ENCODE data around the gene PTRH2.
"Not testable (repeated sequence)": the region's sequence is repeated elsewhere in the genome, so short reads cannot be mapped to it uniquely, and the experiment has no call there.

PTRH2 gene

DNA sequence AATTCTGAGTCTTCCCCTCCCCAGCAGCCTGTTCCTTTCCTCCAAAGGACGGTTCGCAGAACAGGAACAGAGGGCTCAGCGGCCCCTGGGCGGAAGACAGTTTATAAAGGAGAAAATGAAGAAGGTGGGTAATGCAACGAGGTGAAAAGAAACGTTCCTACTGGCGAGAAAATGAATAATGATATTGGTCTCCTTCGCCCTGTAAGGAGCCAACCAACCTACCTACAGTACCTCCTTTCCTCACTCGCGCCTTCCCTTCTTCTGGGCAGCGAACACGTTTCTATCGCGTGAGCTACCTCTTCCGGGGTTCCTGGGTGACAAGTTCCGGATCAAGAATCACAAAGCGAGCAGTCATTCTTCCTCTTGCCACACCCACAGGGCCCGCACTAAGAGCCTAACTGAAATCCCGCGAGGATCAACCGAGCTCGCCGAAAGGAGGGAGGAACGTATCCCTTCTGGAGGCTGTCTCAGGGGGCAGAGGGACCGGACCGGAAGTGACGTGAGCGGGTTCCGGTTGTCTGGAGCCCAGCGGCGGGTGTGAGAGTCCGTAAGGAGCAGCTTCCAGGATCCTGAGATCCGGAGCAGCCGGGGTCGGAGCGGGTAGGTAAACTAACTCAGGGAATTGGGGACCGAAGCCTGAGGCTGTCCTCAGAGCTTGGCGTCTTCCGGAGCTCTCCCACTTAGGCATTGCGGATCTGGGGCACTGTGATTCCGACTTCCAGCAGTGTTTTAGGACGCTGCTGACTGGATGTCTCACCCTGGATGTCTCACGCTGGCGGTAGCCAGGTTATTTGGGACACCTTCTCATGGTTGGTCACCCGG is at the start of gene PTRH2, which contains the start of gene VMP1:
PTRH2 (minus strand) TSS at position 282 of the 822 bp plus-strand sequence. CDS start 9,452 bp downstream, outside the sequence.
VMP1 (plus strand) TSS at position 506 of the 822 bp plus-strand sequence. CDS start 23,793 bp downstream, outside the sequence.
- DNase-seq (ENCODE audit: low read depth in 2 of 2): peak; percentile 75 to 85

DNA sequence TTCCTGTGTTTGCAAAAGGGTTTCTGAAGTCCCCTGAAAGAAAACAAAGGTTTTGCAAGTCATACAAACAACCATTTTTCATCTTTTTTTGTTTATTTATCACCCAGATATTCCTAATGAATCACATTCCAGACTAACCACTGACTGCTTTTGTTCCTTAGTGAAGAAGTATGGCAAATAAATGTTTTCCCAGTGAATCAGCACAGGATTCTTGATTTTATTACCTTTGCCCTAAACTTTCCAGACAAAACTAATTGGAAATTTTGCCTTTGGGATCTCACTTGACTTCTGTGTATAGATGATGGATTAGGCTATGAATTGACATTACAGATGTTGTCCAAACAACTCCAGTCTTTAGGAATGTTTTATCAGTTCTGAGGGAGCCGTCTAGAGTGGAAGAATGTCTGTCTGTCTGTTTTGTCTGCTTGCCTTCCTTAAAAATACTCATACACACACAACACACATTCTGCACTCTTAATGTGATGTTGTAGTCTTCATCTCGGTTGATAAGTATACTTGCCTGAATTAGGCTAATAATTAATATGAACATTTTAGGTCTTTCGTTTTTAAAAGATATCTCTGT is 49.1 kb upstream of the PTRH2 start:
- no peak for DNase-seq (ENCODE audit: low read depth in 2 of 2)

DNA sequence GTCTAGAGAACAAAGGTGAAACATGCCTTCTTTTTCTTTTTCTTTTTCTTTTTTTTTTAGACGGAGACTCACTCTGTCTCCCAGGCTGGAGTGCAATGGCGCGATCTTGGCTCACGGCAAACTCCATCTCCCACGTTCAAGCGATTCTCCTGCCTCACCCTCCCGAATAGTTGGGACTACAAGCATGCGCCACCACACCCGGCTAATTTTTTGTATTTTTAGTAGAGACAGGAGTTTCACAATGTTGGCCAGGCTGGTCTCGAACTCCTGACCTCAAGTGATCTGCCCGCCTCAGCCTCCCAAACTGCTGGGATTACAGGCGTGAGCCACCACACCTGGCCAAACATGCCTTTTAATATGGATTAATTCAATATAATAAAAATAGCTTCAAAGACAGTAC is 47.8 kb upstream of the PTRH2 start:
- DNase-seq (ENCODE audit: low read depth in 2 of 2): not testable (repeated sequence)

DNA sequence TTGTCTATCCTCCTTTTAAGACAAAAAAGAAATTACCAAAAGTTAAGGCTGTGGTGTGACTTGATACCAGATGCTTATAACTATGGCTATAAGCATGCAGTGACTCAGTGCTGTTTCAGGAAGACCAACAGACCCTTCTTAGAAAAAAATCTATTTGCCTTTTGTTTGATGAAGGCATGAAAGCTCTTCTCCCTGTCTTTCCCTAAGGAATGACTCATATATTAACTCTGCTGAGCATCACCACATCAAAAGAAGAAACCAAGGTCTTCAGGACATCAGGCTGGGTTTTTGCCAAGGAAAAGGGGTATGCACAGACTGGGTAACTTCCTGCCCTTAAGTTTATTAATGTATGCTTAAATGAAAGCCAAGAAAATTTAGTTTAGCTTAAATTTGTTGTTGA is 47.3 kb upstream of the PTRH2 start:
- peak in 1 of 2 donors; percentile 17 for DNase-seq (ENCODE audit: low read depth in 2 of 2)

DNA sequence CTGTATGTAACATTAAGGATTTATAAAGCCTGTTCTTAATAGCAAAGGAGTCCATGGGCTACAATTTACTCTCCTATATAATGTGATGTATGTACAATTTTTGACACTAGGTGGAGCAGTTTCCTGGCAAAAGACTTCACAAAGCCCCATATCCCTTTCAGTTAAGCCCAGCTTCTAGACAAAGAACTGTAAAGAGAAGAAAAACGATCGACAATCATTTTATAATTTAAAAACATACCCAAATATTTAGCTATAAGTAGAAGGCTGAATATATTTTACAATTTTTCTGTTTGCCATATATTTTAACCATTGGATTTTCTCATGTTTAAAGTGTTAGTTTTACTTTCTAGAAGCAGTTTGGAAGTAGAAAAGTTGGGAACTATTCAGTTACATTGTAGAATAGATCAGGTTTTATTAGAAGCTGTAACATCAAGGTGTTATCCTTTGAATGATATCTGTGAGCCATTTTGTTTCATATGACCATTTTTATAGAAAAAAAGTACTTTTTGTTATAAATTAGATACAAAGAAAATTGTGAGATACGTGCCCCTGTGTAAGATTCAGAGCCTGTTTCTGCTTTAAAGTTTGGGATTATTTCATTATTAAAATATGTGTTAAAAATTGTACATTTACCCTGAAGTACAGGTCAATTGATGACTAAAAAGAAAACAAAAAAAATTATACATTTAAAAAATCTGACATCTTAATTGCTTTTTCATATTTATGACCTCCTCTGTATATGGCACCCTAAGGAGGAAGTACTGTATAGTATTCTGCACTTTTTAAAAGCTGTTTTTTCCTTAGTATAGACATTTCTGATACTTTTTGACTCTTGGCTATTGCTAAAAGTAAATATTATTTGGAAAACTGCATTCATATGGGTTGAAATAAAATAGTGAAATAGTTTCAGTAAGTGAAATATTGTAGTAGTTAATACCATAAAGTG is 46.6 kb upstream of the PTRH2 start:
- no peak for DNase-seq (ENCODE audit: low read depth in 2 of 2)

DNA sequence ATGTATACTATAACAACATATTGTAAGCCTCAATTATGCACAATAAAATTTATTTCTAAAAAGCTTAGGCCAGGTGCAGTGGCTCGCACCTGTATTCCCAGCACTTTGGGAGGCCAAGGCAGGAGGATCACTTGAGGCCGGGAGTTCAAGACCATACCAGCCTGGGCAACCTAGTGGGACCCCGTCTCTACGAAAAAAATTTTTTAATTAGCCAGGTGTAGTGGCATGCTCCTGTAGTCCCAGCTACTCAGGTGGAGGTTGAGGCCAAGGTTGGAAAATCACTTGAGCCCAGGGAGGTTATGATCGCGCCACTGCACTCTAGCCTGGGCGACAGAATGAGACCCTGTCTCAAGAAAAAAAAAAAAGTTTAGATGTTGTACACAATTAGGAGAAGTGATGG is 45.7 kb upstream of the PTRH2 start:
- no peak for DNase-seq (ENCODE audit: low read depth in 2 of 2)

DNA sequence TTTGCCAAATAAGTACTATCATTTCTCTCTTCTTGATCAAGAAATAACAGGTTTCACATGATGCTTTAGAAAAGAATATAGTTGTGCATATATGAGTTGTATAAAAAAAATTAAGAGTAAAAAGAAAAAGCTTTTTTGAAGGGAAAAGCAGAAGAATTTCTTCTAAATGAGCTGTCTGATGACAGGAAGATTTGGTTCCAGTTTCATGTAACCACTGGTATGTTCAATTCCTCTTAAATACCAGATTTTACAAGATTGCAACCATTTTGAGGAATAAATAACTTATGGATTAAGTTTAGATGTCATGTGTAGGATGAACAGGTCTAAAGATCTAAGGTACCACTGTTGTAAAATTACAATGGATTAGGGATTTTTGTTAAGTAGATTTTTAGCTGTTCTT is 45.2 kb upstream of the PTRH2 start:
- DNase-seq (ENCODE audit: low read depth in 2 of 2): no peak

DNA sequence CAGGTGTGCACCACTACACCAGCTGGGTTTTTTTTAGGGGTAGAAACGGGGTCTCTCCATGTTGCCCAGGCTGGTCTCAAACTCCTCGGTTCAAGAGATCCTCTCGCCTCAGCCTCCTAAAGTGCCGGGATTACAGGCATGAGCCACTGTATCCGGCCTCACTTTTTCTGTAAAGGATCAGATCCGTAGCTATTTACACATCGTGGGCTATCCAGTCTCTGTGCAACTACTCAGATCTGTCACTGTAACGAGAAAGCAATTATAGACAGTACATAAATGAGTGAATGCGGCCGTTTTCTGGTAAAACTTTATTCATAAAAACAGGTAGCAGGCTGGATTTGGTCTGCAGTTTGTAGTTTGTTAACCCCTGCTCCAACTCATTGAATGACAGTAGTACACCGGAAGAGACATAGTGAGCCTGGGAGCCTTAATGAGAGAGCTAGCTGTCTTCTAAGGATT is 44.8 kb upstream of the PTRH2 start:
- DNase-seq (ENCODE audit: low read depth in 2 of 2): no peak

DNA sequence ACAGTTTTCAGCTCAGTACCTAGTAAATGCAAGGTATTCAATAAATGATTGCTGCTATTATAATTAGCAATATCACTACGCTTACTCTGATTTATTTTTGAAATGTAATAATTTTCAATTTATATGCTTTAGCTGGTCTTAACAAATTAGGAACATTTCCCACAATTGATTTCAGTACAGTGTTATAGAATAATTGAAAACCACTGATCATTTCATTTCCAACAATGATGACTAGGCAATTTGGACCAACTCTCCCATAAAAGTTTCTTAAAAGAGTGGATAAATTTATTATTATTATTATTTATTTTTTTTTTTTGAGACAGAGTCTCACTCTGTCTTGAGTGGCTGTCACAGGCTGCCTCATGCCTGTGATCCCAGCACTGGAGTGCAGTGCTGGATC is 41.4 kb upstream of the PTRH2 start:
- no peak for DNase-seq (ENCODE audit: low read depth in 2 of 2)

DNA sequence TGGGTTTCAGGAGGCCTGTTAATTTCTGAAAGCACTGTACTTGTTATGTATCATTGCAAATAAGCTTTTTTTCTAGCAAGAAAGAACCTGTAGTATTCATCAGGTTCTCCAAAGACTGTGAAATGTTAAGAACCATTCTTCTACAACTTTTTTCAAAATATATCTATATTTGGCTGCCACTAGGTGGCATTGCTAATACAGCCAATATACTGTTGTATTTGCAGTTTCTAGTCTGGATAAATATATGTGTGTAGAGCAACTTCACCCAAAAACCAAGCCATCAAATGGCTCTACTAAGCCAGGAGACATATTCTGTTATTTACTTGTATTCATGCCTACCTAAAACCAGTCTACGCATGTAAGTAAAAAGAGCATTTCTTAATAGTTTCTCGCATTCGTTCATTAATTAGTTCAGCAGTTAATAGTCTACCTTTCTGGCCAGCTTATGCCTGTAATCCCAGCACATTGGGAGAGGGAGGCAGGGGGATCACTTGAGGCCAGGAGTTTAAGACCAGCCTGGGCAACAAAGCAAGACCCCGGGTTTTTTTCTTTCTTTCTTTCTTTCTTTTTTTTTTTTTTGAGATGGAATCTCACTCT is 39.7 kb upstream of the PTRH2 start:
- no peak for DNase-seq (ENCODE audit: low read depth in 2 of 2)

DNA sequence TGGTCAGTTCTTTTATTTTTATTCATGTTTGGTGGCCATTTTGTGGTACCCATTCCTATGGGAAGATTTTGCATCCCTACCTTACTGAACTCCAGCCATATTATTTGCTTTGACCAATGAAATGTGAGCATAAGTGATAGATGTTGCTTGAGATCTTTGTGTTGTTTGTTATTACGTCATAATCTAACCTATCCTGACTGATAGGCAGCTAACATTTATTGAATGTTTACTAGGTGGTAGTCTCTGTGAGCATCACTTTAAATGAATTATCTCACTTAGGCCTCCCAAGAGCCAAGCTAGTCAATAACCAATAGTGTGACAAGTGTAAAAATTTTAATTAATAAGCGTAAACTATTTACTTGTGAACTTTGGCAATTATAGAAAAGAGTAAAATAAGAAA is 37.8 kb upstream of the PTRH2 start:
- no peak for DNase-seq (ENCODE audit: low read depth in 2 of 2)

DNA sequence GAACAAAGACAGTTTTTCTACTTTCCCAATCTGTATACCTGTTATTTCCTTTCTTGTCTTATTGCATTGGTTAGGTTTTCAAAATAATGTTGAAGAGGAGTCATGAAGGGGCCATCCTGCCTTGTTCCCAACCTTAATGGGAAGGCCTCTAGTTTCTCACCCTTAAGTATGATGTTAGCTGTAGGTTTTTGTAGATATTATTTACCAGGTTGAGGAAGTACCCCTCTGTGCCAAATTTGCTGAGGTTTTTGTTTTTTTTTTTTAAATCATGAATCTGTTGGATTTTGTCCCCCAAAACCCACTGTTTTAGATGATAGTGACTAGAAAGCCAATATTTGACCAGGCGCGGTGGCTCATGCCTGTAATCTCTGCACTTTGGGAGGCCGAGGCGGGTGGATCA is 36.6 kb upstream of the PTRH2 start:
- no peak for DNase-seq (ENCODE audit: low read depth in 2 of 2)

DNA sequence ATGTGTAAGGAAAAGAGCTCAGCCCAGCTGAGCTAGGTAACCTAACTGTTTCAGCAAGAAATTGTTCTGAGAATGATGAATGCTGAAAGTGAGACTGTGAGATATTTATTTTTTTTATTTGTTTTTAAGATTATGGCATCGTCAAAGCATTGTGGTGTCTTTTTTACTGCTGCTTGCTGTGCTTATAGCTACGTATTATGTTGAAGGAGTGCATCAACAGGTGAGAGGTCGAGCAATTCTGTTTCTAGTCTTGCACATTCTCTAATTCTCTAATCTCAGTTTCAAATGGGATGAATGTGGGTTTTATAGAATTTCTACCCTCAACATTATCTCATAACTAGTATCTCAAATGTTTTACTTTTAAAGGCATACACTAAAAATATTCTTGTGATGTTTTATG is 30.1 kb upstream of the PTRH2 start:
- no peak for DNase-seq (ENCODE audit: low read depth in 2 of 2)

DNA sequence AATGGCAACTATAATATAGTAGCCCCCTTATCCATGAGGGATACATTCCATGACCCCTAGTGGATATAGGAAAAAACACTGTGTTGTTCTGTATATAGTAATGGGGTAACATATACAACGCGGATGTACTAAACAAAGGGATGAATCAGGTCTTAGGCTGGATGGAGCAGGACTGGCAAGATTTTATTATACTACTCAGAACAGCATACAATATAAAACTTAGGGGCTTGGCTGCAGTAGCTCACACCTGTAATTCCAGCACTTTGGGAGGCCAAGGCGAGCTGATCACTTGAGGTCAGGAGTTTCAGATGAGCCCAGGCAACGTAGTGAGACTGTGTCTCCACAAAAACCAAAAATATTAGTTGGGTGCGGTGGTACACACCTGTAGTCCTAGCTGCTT is 27.0 kb upstream of the PTRH2 start:
- no peak for DNase-seq (ENCODE audit: low read depth in 2 of 2)

DNA sequence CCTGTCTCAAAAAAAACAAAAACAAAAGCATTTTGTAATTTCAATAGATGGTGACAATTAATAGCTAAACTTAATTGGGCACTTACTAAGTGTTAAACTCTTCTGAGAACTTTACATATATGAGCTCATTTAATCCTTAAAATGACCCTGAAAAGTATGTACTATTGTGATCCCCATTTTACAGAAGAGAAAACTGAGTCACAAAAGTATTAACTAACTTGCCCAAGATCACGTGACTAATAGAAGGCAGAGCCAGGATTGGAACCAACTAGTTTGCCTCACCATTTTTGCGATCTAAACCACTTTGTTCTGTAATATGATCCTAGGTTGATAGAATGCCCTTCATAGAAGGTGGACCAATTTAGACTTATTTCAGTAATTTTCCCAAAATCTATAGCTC is 26.5 kb upstream of the PTRH2 start:
- DNase-seq (ENCODE audit: low read depth in 2 of 2): no peak

DNA sequence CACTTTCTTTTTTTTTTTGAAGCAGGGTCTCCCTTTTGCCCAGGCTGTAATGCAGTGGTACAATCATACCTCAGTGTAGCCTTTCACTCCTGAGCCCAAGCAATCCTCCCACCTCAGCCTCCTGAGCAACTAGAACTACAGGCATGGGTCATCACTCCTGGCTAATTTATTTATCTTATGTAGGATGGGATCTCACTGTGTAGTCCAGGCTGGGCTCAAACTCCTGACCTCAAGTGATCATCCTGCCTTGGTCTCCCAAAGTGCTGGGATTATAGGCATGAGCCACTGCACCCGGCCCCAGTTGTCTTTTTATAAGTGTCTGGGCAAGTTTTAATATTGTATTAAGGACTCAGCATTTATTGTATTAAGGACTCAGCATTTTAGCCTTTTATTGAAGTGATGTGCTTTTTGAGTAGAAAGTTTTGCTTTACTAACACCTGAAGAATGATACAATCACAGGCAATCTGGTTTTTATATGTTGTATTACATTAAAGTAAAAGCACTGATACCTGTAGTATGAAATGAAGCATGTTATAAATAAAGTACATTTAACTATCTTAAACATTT is 23.1 kb upstream of the PTRH2 start:
- DNase-seq (ENCODE audit: low read depth in 2 of 2): no peak

DNA sequence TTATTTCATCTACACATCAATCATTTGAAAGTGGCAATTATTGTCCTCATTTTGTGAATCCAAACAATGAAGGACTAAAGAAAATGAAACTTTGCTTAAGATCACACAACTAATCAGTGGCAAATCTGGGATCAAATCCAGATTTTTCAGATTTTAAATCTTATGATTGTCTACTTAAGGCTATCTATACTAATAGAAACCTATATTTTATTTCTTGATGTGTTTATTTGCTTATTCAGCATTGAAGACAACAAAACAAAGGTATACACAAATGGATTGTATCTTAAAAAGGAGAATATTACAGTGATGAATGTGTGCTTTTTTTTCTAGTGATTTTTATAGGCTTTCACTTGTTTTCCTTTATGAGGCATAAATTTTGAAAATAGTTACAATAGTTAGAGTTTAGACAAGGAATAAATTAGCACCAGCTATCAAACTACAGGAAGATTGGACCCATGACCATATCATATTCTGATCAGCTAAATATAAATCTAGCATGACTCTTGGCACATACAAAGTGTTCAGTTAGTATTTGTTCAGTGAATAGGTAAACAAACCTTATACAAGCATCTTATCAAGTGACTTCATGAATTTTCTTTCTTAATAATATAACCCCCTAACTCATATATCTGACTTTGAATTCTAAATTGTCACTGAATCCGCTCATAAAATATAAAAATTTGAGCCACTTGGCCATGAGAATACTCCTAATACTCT is 20.7 kb upstream of the PTRH2 start:
- DNase-seq (ENCODE audit: low read depth in 2 of 2): no peak

DNA sequence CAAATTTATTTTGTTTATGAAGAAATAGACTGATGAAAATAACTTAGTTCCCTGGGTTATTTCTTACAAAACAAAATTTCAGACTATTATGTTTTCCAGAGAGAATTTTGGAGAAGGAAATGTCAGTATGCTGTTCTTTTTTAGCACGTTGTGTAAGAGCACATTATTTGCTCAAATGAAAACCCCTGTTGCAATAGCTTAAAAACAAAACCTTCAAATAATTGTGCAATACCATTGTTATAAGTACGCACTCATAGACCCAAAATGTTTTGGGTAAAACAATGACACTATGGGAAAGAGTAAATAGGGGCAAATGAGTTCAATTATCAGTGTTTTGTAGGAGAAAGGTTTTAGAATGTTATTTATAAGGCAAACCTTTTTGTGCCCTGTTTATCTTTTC is 18.5 kb upstream of the PTRH2 start:
- no peak for DNase-seq (ENCODE audit: low read depth in 2 of 2)

DNA sequence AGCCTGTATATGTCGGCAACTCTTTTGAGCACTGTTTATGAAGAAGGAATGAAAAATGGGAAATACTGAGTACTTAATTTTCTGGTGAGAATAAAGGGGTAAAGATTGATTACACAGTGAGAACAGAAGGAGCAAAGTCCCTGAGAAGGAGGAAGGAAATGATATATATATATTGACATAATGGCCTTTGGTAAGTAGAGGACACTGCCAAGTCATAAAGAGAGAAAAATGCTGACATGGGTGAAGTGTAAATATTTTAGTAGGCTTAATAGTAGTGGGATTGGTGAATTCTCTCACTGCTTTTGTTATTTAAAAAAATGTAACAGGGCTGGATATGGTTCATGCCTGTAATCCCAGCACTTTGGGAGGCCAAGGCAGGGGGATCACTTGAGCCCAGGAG is 16.4 kb upstream of the PTRH2 start:
- no peak for DNase-seq (ENCODE audit: low read depth in 2 of 2)

DNA sequence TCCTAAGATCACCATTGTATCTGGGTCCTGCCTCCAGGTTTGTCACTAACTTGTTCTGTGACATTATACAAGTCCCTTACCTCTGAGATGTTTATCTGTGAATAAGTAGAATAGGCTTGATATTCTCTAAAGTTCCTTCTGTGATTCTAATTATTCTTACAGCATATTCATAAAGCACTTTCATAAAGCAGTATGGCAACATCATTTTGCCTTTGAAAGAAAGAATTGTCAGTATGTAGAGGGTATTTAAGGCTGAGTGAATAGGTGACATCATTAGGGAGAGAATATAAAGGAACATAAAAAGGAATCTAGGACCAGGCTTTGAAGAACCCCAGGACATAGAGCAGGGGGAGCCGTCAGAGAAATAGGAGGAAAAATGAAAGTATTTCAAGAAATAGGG is 15.8 kb upstream of the PTRH2 start:
- no peak for DNase-seq (ENCODE audit: low read depth in 2 of 2)

DNA sequence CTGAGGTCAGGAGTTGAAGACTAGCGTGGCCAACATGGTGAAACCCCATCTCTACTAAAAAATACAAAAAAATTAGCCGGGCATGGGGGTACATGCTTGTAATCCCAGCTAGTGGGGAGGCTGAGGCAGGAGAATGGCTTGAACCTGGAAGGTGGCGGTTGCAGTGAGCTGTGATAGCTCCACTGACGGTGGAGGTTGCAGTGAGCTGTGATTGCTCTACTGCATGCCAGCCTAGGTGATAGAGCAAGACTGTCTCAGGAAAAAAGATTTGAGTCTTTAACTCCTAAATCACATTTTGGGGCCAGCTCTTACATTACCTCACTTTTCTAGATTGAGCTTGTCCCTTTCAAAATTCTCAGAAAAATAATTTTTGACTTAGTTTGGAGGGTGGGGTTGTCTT is 15.4 kb upstream of the PTRH2 start:
- DNase-seq (ENCODE audit: low read depth in 2 of 2): no peak
